Astrocyte of the hippocampus (primary cell): ENCODE data around the gene CYP24A1.

Source experiments
- DNase-seq: peaks from one replicate; pipeline ENCODE4 v3.0.0; 2011; ENCODE audit warnings: low read depth, low spot score

CYP24A1 gene

GRCh38 chr20:54156981-54157835, 16.6 kb downstream of the CYP24A1 start:
- DNase-seq: no peak

- no peak for DNase-seq
Measured at GRCh38 chr20:54156522-54156921, 17.3 kb downstream of the CYP24A1 start.

DNA sequence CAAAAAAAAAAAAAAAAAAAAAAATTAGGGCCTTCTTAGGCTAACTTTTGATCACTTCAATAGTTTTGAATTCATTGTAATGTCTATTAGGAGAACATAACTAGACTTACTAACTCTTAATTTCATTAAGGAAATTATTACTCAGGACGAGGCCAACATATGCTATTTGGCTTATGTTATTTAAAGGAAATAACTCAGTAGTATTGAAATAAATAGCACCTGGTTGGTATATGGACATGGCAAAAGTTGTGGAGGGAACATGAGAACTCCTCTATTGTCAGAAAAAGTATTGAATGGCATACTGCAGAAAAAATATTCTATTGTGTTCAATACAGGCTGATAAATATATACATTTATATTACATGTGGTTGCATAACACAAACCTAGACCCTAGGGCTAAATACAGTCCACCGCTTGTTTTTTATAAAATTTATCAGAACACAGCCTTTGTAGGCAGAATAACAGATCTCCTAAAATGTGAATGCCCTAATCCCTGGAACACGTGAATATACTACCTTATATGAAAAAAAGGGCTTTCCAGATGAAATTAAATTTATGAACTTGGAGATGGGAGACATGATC, 18.0 kb downstream of the CYP24A1 start:
- no peak for DNase-seq

DNA sequence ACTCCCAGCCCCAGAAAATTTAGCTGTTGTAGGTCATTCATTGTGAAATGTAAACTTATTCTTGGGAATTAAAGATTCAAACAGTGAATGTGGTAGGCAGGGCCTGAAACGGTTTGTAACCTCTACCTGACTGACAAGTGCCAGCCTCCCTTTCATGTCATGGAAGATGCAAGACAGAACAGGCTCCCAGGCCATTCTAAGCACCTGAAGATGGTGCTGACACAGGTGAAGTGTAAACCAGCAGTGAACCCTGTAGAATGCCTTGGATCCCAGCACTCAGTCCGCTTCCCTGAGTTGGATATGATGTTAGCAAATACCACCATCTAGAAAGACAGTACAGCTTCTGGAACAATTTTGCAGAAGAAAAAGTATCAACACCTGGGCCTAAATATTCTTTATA, 19.3 kb downstream of the CYP24A1 start:
- no peak for DNase-seq

DNA sequence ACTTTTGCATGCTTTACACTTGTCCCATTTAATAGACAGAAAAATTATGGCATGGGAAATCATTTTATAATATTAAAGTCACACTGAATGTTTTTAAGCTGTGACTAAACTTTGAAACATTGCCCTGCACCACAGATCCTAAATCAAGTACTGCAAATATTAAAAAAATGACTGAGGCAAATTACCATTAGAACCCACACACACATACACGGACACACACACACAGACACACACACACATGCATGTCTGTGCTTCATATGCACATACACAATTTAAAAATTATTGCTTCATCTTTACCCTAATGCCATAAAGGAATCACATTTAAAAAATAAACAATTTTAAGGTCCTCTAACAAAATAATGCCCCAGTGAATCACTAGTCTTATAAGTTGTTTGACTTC, 19.9 kb downstream of the CYP24A1 start:
- DNase-seq: no peak

- DNase-seq: no peak
Measured at GRCh38 chr20:54153041-54153327, 20.8 kb downstream of the CYP24A1 start.

DNA sequence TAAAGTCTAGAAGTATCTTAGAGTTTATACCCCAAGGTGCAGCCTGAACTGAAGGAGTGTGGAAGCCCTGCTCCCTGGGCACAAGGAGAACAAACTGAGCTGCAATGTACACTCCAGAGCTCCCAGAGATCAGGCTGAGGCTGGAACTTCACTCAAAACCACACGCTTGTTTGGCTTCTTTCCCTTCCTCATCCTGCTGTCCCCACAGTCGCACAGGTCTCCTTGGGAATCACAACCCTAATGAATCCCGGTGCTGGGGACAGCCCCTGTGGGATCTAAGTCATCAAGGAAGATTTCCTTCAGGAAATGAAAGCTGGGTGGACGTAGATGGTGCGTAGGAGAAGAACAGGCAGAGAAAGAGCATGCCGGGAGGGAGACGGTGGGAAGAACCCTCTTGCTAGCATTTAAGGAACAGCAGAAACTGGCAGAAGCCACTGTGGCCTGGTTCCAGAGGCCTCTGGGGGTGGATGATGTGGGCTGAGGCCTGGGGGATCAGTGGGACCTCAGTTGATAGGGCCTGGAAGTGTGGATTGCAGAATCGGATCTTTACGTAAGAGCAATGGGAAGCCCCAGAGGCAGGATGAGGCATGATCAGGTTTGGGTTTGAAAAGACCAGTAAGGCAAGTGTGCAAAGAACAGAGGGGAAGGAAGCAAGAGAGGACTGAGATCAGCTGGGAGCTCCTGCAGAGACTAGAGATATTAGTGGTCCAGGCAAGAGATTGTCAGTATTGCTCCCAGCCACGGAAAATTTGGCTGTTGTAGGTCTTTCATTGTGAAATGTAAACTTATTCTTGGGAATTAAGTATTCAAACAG, 21.4 kb downstream of the CYP24A1 start:
- DNase-seq: no peak

DNA sequence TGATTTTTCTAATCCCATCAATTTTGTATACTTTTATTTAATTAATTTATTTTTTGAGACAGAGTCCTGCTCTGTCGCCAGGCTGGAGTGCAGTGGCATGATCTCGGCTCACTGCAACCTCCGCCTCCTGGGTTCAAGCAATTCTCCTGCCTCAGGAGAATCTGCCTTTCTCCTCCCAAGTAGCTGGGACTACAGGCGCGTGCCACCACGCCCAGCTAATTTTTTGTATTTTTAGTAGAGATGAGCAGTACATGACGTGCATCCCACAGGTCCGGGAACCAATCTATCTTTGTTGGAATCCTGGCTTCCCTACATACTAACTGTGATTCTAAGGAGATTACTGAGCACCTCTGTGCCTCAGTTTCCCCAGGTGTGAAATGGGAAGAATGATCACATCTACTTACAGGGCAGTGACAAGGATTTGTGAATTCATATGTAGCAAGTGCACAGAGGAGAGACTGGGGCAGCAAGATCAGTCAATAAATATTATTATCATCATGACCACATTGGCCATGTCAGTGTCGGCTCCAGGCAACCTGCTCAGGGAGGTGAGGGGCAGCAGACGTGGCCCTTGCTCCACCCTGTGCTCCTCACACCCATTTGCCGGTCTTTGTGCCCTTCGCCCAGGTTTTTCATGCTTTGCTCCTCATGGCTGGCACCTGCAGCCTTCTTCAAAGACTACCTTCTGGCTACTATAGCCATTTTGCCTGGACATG, 22.1 kb downstream of the CYP24A1 start:
- no peak for DNase-seq

DNA sequence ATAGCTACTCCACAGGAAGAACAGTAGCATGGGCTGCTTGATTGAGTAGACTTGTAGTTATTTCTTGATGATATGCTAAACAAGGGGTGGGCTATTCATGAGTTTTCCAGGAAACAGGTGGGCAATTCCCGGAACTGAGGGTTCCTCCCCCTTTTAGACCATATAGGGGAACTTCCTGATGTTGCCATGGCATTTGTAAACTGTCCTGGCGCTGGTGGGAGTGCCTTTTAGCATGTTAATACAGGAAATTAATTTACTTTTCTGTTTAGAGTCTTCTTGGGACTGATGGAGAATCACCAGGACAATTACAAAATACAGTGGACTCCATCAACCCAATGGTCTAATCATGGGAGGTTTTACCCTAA, 22.7 kb downstream of the CYP24A1 start:
- no peak for DNase-seq

- no peak for DNase-seq
Measured at GRCh38 chr20:54149765-54150264, 24.0 kb downstream of the CYP24A1 start.

- DNase-seq: no peak
Measured at GRCh38 chr20:54148947-54149764, 24.6 kb downstream of the CYP24A1 start.

GRCh38 chr20:54146672-54147071, 27.1 kb downstream of the CYP24A1 start:
- DNase-seq: no peak

DNA sequence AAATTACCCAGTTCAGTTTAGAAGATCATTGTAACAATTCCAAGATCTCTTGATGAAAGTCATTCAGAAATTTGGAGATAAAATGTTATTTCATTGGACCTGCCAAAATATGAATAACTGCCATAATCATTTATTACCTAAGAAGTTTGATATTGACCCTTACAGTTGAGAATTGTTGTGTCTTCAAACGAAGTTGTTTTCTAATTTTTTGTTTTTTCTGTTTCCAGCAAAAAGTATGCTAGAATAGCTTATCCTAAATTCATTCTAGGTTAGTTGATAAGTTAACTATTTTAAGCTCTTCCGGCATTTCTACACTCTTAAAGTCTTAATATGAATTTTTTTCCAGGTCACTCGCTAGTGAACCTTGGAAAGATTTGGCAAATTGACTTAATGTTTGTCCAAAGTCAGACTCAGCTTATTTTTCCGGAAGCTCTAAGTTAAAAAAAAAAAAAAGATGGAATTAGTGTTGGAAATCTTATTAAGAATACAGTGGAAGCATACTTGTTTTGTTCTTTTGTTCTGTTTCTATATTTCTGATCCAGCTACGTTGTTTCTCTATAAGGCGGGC, 28.9 kb downstream of the CYP24A1 start:
- no peak for DNase-seq

GRCh38 chr20:54140927-54141566, 32.7 kb downstream of the CYP24A1 start:
- peak; percentile 78 for DNase-seq

DNA sequence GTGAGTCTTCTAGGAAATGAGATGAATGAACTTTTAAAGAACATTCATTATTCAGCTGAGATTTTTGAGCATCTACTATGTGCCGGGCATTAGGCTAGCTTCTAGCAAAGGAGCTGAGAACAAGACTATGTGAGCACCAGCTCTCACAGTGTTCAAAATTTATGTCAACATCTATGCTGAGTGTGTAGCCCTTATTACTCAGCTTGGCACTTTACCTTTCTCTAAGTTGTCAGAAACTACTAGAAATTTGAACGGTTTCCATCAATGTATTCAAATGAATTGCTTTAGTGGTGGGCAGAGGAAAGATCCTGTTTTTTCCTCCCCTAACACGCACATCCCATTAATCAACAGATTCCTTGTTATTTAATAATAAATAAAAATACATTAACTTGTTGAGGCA, 33.3 kb downstream of the CYP24A1 start:
- peak; percentile 52 for DNase-seq

DNA sequence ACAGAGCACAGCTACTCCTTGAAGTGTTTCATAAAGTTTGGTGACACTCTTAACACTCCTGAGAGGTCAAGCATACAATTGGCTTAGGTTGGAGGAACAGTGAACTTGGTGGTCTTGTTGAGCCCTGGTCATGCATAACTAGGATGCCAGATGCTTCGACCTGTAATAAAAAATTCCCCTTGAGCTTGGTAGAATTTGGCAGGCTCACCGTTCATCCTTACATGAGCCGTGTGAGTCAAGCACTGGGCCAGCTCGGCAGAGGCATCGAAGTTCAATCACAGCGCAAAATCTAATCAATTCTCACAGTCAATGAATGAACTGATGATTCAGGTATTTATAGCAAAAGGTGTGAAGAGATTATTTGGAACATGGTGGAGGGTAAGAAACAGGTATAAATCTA, 33.7 kb downstream of the CYP24A1 start:
- DNase-seq: peak; percentile 21

- DNase-seq: no peak
Measured at GRCh38 chr20:54139188-54139587, 34.6 kb downstream of the CYP24A1 start.

- no peak for DNase-seq
Measured at GRCh38 chr20:54138427-54138826, 35.4 kb downstream of the CYP24A1 start.

- peak; percentile 78 for DNase-seq
Measured at GRCh38 chr20:54137115-54137514, 36.7 kb downstream of the CYP24A1 start.
